Neuronal stem cell (in vitro differentiated cells): ENCODE measurements around the gene ZNF3.
A peak's percentile ranks its signal among the peaks of the same experiment; 100 is the strongest.

Source experiments
- DNase-seq: peaks from one replicate; pipeline ENCODE4 v3.0.0-alpha.2; 2013; ENCODE audit warnings: low spot score
- H2AFZ ChIP-seq: one replicate; pipeline ENCODE4 v1.6.1; 2013; ENCODE audit warnings: mild to moderate bottlenecking, low read length, inconsistent platforms
- H2AK5ac ChIP-seq: 2 replicates; pipeline ENCODE4 v1.6.1; 2013; ENCODE audit warnings: low read depth, mild to moderate bottlenecking, inconsistent platforms, low read length, moderate library complexity, mixed read lengths
- H2BK120ac ChIP-seq: 2 replicates; pipeline ENCODE4 v1.6.1; 2013; ENCODE audit warnings: low read depth, mild to moderate bottlenecking, inconsistent platforms, low read length, moderate library complexity, mixed read lengths
- H2BK12ac ChIP-seq: one replicate; pipeline ENCODE4 v1.6.1; 2013; ENCODE audit warnings: low read length, inconsistent platforms
- H2BK15ac ChIP-seq: 2 replicates; pipeline ENCODE4 v1.6.1; 2013; ENCODE audit warnings: mild to moderate bottlenecking, low read length, inconsistent platforms, mixed read lengths
- H2BK5ac ChIP-seq: one replicate; pipeline ENCODE4 v1.6.1; 2013; ENCODE audit warnings: inconsistent platforms, mild to moderate bottlenecking, low read length, moderate library complexity
- H3K14ac ChIP-seq: one replicate; pipeline ENCODE4 v1.6.1; 2013; ENCODE audit warnings: low read length, inconsistent platforms
- H3K18ac ChIP-seq: 2 replicates; pipeline ENCODE4 v1.6.1; 2013; ENCODE audit warnings: low read length, inconsistent platforms
- H3K23ac ChIP-seq: 2 replicates; pipeline ENCODE4 v1.6.1; 2013; ENCODE audit warnings: low read depth, mild to moderate bottlenecking, mixed read lengths, low read length, inconsistent platforms; ENCODE audit not compliant: poor library complexity
- H3K27ac ChIP-seq: replicated peaks from 3 replicates; pipeline ENCODE4 v1.5.1; 2013; ENCODE audit warnings: low read length, inconsistent platforms
- H3K27me3 ChIP-seq, 3 experiments: 2 replicates each; pipeline ENCODE4 v1.6.1; 2013; ENCODE audit warnings: low read length in 3 of 3, mild to moderate bottlenecking in 2 of 3, inconsistent platforms in 1 of 3, low read depth in 1 of 3, mixed read lengths in 1 of 3, moderate library complexity in 1 of 3; ENCODE audit not compliant: control insufficient read depth in 3 of 3, insufficient read depth in 3 of 3
- H3K36me3 ChIP-seq, 2 donors: replicated peaks in 1 of 2; 2 replicates each; pipeline ENCODE4 v1.6.1; 2013; ENCODE audit warnings: low read length in 2 of 2; ENCODE audit not compliant: control insufficient read depth in 2 of 2, insufficient read depth in 2 of 2
- H3K4ac ChIP-seq: 2 replicates; pipeline ENCODE4 v1.6.1; 2013; ENCODE audit warnings: inconsistent platforms, mild to moderate bottlenecking, low read length, moderate library complexity
- H3K4me1 ChIP-seq, 2 donors: 1 replicate in 1 of 2; 2 replicates in 1 of 2; pipeline ENCODE4 v1.6.1; 2013; ENCODE audit warnings: low read length in 2 of 2, low read depth in 1 of 2; ENCODE audit not compliant: control insufficient read depth in 2 of 2, insufficient read depth in 1 of 2
- H3K4me2 ChIP-seq: one replicate; pipeline ENCODE4 v1.6.1; 2013; ENCODE audit warnings: mild to moderate bottlenecking, low read length, inconsistent platforms; ENCODE audit not compliant: insufficient read depth, poor library complexity, severe bottlenecking
- H3K4me3 ChIP-seq, 2 donors: 2 replicates each; pipeline ENCODE4 v1.5.1; 2013; ENCODE audit warnings: low read length in 2 of 2, mild to moderate bottlenecking in 2 of 2, inconsistent platforms in 1 of 2, moderate library complexity in 1 of 2
- H3K79me1 ChIP-seq: one replicate; pipeline ENCODE4 v1.6.1; 2013; ENCODE audit warnings: low read depth, mild to moderate bottlenecking, inconsistent platforms, low read length, moderate library complexity
- H3K9ac ChIP-seq: one replicate; pipeline ENCODE4 v1.6.1; 2013; ENCODE audit warnings: mild to moderate bottlenecking, low read depth, low read length, inconsistent platforms; ENCODE audit not compliant: poor library complexity
- H3K9me3 ChIP-seq, 2 donors: replicated peaks in 1 of 2; 2 replicates each; pipeline versions ENCODE3 to v1.6.1; 2013; ENCODE audit warnings: low read length in 2 of 2, mild to moderate bottlenecking in 2 of 2, inconsistent platforms in 1 of 2, low read depth in 1 of 2, mixed read lengths in 1 of 2, moderate library complexity in 1 of 2; ENCODE audit not compliant: control insufficient read depth in 2 of 2, insufficient read depth in 1 of 2
- H4K8ac ChIP-seq: one replicate; pipeline ENCODE4 v1.6.1; 2013; ENCODE audit warnings: low read depth, mild to moderate bottlenecking, inconsistent platforms, low read length, moderate library complexity
- H4K91ac ChIP-seq: one replicate; pipeline ENCODE4 v1.6.1; 2013; ENCODE audit warnings: low read length, low read depth, mild to moderate bottlenecking, inconsistent platforms; ENCODE audit not compliant: poor library complexity
- WGBS, 2 donors: extraction: QIAGEN DNeasy Blood & Tissue Kit; methylation state at CpG; one replicate each; pipeline ENCODE4 v1.1.7; 2013; ENCODE audit warnings: missing lambda C conversion rate in 2 of 2, mixed read lengths in 1 of 2; ENCODE audit not compliant: insufficient read length in 2 of 2, insufficient replicate concordance in 1 of 2; ENCODE audit errors: extremely low coverage in 2 of 2; 5-methylcytosine and 5-hydroxymethylcytosine counted together

The ZNF3 gene

DNA sequence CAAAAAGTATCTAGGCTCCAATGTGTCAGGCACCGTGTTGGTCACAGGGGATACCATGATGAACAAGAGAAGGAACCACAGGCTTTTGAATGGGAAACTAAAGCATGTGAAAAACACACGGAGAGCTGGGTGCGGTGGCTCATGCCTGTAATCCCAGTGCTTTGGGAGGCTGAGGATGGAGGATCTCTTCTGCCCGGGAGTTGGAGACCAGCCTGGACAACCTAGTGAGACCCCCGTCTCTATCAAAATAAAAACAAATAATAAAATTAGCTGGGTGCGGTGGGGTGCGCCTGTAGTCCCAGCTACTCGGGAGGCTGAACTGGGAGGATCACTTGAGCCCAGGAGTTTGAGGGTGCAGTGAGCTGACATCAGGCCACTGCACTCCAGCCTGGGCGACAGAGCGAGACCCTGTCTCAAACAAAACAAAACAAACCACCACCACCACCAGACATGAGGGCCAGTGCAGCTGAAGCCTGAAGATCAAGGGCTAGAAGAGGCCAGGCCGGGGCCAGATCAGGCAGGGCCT lies 6.6 kb upstream of the ZNF3 start:
- Histone ChIP-seq H4K8ac (no peak overlapping the region), H3K27ac (peak overlapping the region; percentile 73)

GRCh38 chr7:100087055-100087750 lies 5.7 kb upstream of the ZNF3 start:
- Histone ChIP-seq H2BK120ac (no peak overlapping the region), H2AK5ac (no peak overlapping the region), H3K79me1 (no peaks in the 10 kb centered on the region), H2AFZ (no peak overlapping the region), H3K9me3 (no peaks in the 10 kb centered on the region), H2BK15ac (no peak overlapping the region), H3K23ac (no peak overlapping the region), H3K4me3 (no peak overlapping the region), H3K4me1 (peaks cover 5 to 7% of the 10 kb centered on the region in 2 donors), H4K91ac (no peak overlapping the region), H3K18ac (no peak overlapping the region), H2BK12ac (no peak overlapping the region), H3K9ac (no peak overlapping the region), H4K8ac (no peak overlapping the region), H3K27me3 (peaks cover 0 to 2% (median 0%) of the 10 kb centered on the region in 3 experiments), H3K4me2 (no peak overlapping the region), H3K4ac (no peak overlapping the region), H3K27ac (no peak overlapping the region), H3K14ac (no peak overlapping the region), H2BK5ac (no peak overlapping the region), H3K36me3 (peaks cover 17 to 21% of the 10 kb centered on the region in 2 donors)
- WGBS, 2 donors, result no CpG with 5 or more reads among the region's 10 CpGs
- no peak for DNase-seq

More for the DNA sequence above, 6.6 kb upstream of the ZNF3 start:
- Histone ChIP-seq H4K91ac (no peak overlapping the region), H3K9ac (peak overlapping the region; percentile 95), H3K4me2 (peak overlapping the region; percentile 74), H2AFZ (peak overlapping the region; percentile 91), H3K18ac (peak overlapping the region; percentile 50), H2BK5ac (peak overlapping the region; percentile 77), H2BK12ac (no peak overlapping the region), H3K9me3 (no peaks in the 10 kb centered on the region), H3K14ac (no peak overlapping the region), H2BK15ac (no peak overlapping the region), H3K4me3 (peak overlapping the region; percentile 95), H3K4ac (peak overlapping the region; percentile 58), H3K79me1 (no peaks in the 10 kb centered on the region), H2AK5ac (peak overlapping the region; percentile 90), H3K23ac (no peak overlapping the region), H3K36me3 (peaks cover 25 to 30% of the 10 kb centered on the region in 2 donors), H2BK120ac (no peak overlapping the region), H3K27me3 (peaks cover 0 to 2% (median 0%) of the 10 kb centered on the region in 3 experiments), H3K4me1 (peaks cover 0 to 5% of the 10 kb centered on the region in 2 donors)
- DNase-seq, result no peak
- WGBS, 2 donors, result no CpG with 5 or more reads among the region's 11 CpGs

- Histone ChIP-seq H3K23ac (no peak overlapping the region), H3K27ac (no peak overlapping the region), H2AFZ (no peak overlapping the region), H3K27me3 (peaks cover 0 to 2% (median 0%) of the 10 kb centered on the region in 3 experiments), H4K91ac (no peak overlapping the region), H3K4me3 (no peak overlapping the region), H2AK5ac (no peak overlapping the region), H3K36me3 (peaks cover 3 to 4% of the 10 kb centered on the region in 2 donors), H2BK12ac (no peak overlapping the region), H3K9me3 (no peaks in the 10 kb centered on the region), H3K4me1 (peaks cover 7% of the 10 kb centered on the region in 2 donors), H4K8ac (no peak overlapping the region), H3K4me2 (no peak overlapping the region), H3K4ac (no peak overlapping the region), H3K79me1 (peaks cover 2% of the 10 kb centered on the region), H3K14ac (no peak overlapping the region), H2BK15ac (no peak overlapping the region), H3K18ac (no peak overlapping the region), H3K9ac (no peak overlapping the region), H2BK120ac (no peak overlapping the region), H2BK5ac (no peak overlapping the region)
- no CpG with 5 or more reads among the region's 3 CpGs for WGBS, 2 donors
- no peak for DNase-seq
These were observed 4.0 kb upstream of the ZNF3 start for GRCh38 chr7:100085515-100085914.

DNA sequence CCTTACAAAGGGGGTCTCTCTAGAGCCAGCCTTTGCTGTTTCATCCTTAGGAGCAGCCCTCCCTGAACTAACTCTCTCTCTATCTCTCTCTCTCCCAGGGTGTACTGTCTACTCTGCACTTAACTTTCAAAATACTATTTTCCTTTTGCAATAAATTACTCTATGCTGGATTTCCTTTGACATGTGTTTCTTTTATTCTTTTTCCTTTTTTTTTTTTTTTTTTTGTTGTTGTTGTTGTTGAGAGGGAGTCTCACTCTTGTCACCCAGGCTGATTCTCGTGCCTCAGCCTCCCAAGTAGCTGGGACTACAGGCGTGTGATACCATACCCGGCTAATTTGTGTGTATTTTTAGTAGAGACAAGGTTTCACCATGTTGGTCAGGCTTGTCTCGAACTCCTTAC lies 1.5 kb upstream of the ZNF3 start:
- H3K9me3 ChIP-seq, result peaks cover 10 to 17% of the 10 kb centered on the region in 2 donors
- H3K27me3 ChIP-seq, result peaks cover 0 to 2% (median 0%) of the 10 kb centered on the region in 3 experiments
- H2BK120ac ChIP-seq, result no peak overlapping the region
- no peak overlapping the region for H3K27ac ChIP-seq
- H4K8ac ChIP-seq, result no peak overlapping the region
- no peak overlapping the region for H3K4ac ChIP-seq
- peaks cover 13 to 24% of the 10 kb centered on the region in 2 donors for H3K36me3 ChIP-seq
- peaks cover 3 to 11% of the 10 kb centered on the region in 2 donors for H3K4me1 ChIP-seq
- H4K91ac ChIP-seq, result no peak overlapping the region
- no peak overlapping the region for H2AK5ac ChIP-seq
- H3K9ac ChIP-seq, result no peak overlapping the region
- no peak overlapping the region for H3K18ac ChIP-seq
- H2BK15ac ChIP-seq, result no peak overlapping the region
- WGBS, 2 donors, result no CpG with 5 or more reads among the region's 4 CpGs
- peak overlapping the region in 1 of 2 donors; percentile 47 for H3K4me3 ChIP-seq
- no peak overlapping the region for H2BK5ac ChIP-seq
- DNase-seq, result no peak
- no peak overlapping the region for H3K14ac ChIP-seq
- no peak overlapping the region for H3K4me2 ChIP-seq
- peaks cover 3% of the 10 kb centered on the region for H3K79me1 ChIP-seq
- H2AFZ ChIP-seq, result peak overlapping the region; percentile 79
- H3K23ac ChIP-seq, result no peak overlapping the region
- H2BK12ac ChIP-seq, result no peak overlapping the region
